ENCODE results near the gene MERTK.

MERTK gene

GRCh38 chr2:112026509-112026908, 128.1 kb downstream of the MERTK start:
- 0 out of 2 replicates have a peak, but pooled peaks have one; percentile 41 for TF ChIP-seq SIN3A (IDR thresholded peaks at IDR 0.05; ENCODE audit: borderline replicate concordance, insufficient read depth, low read length)
- TF ChIP-seq REST (IDR thresholded peaks at IDR 0.05; ENCODE audit: insufficient read depth in 1 of 2, low read depth in 2 of 2, low read length in 2 of 2): no peak
- no peak for TF ChIP-seq FOXP2 (optimal IDR thresholded peaks at IDR 0.05; ENCODE audit: borderline replicate concordance, extremely low read depth, extremely low read length, insufficient read depth)

- TF ChIP-seq TAF1 (IDR thresholded peaks at IDR 0.05; ENCODE audit: borderline replicate concordance, insufficient read depth, low read length) (no peak), REST (IDR thresholded peaks at IDR 0.05; ENCODE audit: insufficient read depth in 1 of 2, low read depth in 2 of 2, low read length in 2 of 2) (no peak), FOXP2 (optimal IDR thresholded peaks at IDR 0.05; ENCODE audit: borderline replicate concordance, extremely low read depth, extremely low read length, insufficient read depth) (no peak), SIN3A (IDR thresholded peaks at IDR 0.05; ENCODE audit: borderline replicate concordance, insufficient read depth, low read length) (no peak), POLR2AphosphoS5 (IDR thresholded peaks at IDR 0.05; ENCODE audit: low read depth, low read length) (no peak)
These were observed 129.4 kb downstream of the MERTK start for GRCh38 chr2:112027767-112028166.

- TF ChIP-seq SIN3A (IDR thresholded peaks at IDR 0.05; ENCODE audit: borderline replicate concordance, insufficient read depth, low read length): no peak
- no peak for TF ChIP-seq FOXP2 (optimal IDR thresholded peaks at IDR 0.05; ENCODE audit: borderline replicate concordance, extremely low read depth, extremely low read length, insufficient read depth)
- no peak for TF ChIP-seq POLR2AphosphoS5 (IDR thresholded peaks at IDR 0.05; ENCODE audit: low read depth, low read length)
- TF ChIP-seq REST (IDR thresholded peaks at IDR 0.05; ENCODE audit: insufficient read depth in 1 of 2, low read depth in 2 of 2, low read length in 2 of 2): no peak
- TF ChIP-seq TAF1 (IDR thresholded peaks at IDR 0.05; ENCODE audit: borderline replicate concordance, insufficient read depth, low read length): no peak
These were observed 130.8 kb downstream of the MERTK start for GRCh38 chr2:112029164-112029563.

- TF ChIP-seq POLR2AphosphoS5 (IDR thresholded peaks at IDR 0.05; ENCODE audit: low read depth, low read length): 0 out of 2 replicates have a peak, but pooled peaks have one; percentile 48
- no peak for TF ChIP-seq FOXP2 (optimal IDR thresholded peaks at IDR 0.05; ENCODE audit: borderline replicate concordance, extremely low read depth, extremely low read length, insufficient read depth)
- no peak for TF ChIP-seq REST (IDR thresholded peaks at IDR 0.05; ENCODE audit: insufficient read depth in 1 of 2, low read depth in 2 of 2, low read length in 2 of 2)
- TF ChIP-seq TAF1 (IDR thresholded peaks at IDR 0.05; ENCODE audit: borderline replicate concordance, insufficient read depth, low read length): no peak
- peak; percentile 67; the same call in 1 of the 2 replicates for TF ChIP-seq SIN3A (IDR thresholded peaks at IDR 0.05; ENCODE audit: borderline replicate concordance, insufficient read depth, low read length)
These were observed 133.2 kb downstream of the MERTK start for GRCh38 chr2:112031473-112032223.

Measured in PFSK-1 (cell line).